Measurements from ENCODE around the gene SIPA1L3. TPM values are rescaled to one million over a fixed set of nuclear protein-coding genes. Genes with fewer than 3 reads are reported as not detected.

The SIPA1L3 gene
- total and polyA plus RNA-seq, 11 donors, result 4.7 to 22.9 (median 8.8) TPM

GRCh38 chr19:38211151-38211591, 304.2 kb downstream of the SIPA1L3 start:
- peak in 1 of 5 donors; percentile 66 for DNase-seq
- TF ChIP-seq POLR2A (IDR thresholded peaks at IDR 0.05) (no peak), CTCF (IDR thresholded peaks at IDR 0.05) (peak in 1 of 12 donors; percentile 7)

GRCh38 chr19:38211766-38212165, 304.8 kb downstream of the SIPA1L3 start:
- TF ChIP-seq CTCF (IDR thresholded peaks at IDR 0.05), result no peak
- no peak for TF ChIP-seq POLR2A (IDR thresholded peaks at IDR 0.05)
- peak in 1 of 5 donors; percentile 58 for DNase-seq
- Histone ChIP-seq H3K27ac (no peak overlapping the region), H3K4me3 (no peak overlapping the region), H3K36me3 (peaks cover 0 to 4% (median 0%) of the 10 kb centered on the region in 9 donors), H3K9me3 (no peaks in the 10 kb centered on the region), H3K4me1 (peaks cover 0 to 29% (median 17%) of the 10 kb centered on the region in 12 donors), H3K27me3 (peaks cover 0 to 38% (median 16%) of the 10 kb centered on the region in 9 donors)
- intact Hi-C loops (cut with DNase I), result no loop called here
- WGBS, 4 donors, result 41 to 52% (median 45%) methylated on average over 13 to 15 of the region's 15 CpGs
- no peak for ATAC-seq

More at GRCh38 chr19:38211151-38211591, 304.2 kb downstream of the SIPA1L3 start:
- WGBS, 4 donors, result 15 to 19% (median 18%) methylated on average over 20 to 27 of the region's 27 CpGs
- Histone ChIP-seq H3K4me3 (peak overlapping the region in 7 of 12 donors; percentile 24 to 50 (median 35)), H3K27me3 (peaks cover 0 to 38% (median 16%) of the 10 kb centered on the region in 9 donors), H3K27ac (peak overlapping the region in 5 of 12 donors; percentile 16 to 92 (median 82)), H3K4me1 (peaks cover 0 to 29% (median 17%) of the 10 kb centered on the region in 12 donors), H3K36me3 (peaks cover 0 to 10% (median 6%) of the 10 kb centered on the region in 9 donors), H3K9me3 (no peaks in the 10 kb centered on the region)
- ATAC-seq, result peak in 1 of 4 donors; percentile 2
- intact Hi-C loops (cut with DNase I), result no loop called here

- Histone ChIP-seq H3K9me3 (no peaks in the 10 kb centered on the region), H3K36me3 (no peaks in the 10 kb centered on the region), H3K4me3 (no peak overlapping the region), H3K4me1 (peaks cover 0 to 29% (median 17%) of the 10 kb centered on the region in 12 donors), H3K27me3 (peaks cover 0 to 38% (median 19%) of the 10 kb centered on the region in 9 donors), H3K27ac (no peak overlapping the region)
- ATAC-seq, result no peak
- TF ChIP-seq CTCF (IDR thresholded peaks at IDR 0.05) (no peak), POLR2A (IDR thresholded peaks at IDR 0.05) (no peak)
- intact Hi-C loops (cut with DNase I), result no loop called here
- DNase-seq, result peak in 1 of 5 donors; percentile 58
- 94 to 97% (median 94%) methylated on average over 21 to 23 of the region's 23 CpGs for WGBS, 4 donors
Observed at GRCh38 chr19:38213469-38213868, 306.5 kb downstream of the SIPA1L3 start.

DNA sequence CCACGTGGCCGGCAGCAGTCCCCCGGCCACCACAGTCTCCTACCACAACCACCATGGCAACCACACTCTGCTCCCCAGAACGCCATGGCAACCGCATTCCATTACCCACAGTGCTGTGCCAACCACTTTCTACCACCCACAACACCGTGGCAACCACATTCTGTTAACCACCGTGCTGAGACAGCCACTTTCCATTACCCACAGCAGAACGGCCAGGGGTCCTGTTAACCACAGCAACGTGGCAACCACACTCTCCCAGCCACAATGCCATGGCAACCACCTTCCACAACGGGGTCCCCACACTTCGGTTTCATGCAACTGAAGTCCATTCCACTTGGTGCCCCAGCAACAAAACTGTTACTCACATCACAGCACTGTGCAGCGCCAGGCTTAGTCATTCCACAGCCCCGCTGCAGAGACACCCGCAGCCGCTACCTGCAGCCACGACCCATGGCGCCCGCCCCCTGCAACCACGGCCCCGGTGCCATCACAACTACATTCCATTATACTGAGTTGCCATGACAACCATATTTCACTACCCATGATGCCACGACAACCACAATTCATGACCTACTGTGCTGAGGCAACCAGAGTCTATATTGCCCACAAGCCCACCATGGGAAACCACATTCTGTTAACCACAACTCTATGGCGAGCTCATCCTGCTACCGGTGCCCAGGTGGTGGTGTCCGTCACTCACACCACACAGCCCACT, 307.1 kb downstream of the SIPA1L3 start:
- no peak overlapping the region for H3K27ac ChIP-seq
- peaks cover 0 to 37% (median 19%) of the 10 kb centered on the region in 9 donors for H3K27me3 ChIP-seq
- no peaks in the 10 kb centered on the region for H3K9me3 ChIP-seq
- no peak overlapping the region for H3K4me3 ChIP-seq
- H3K4me1 ChIP-seq, result peaks cover 0 to 26% (median 16%) of the 10 kb centered on the region in 12 donors
- DNase-seq, result no peak
- ATAC-seq, result no peak
- TF ChIP-seq POLR2A (IDR thresholded peaks at IDR 0.05) (no peak), CTCF (IDR thresholded peaks at IDR 0.05) (no peak)
- WGBS, 4 donors, result 75 to 90% (median 81%) methylated on average over 24 of the region's 24 CpGs
- intact Hi-C loops (cut with DNase I), result no loop called here
- no peaks in the 10 kb centered on the region for H3K36me3 ChIP-seq

Measured in heart left ventricle (tissue), 16 donors.